Body of pancreas (tissue), 4 donors: ENCODE data around the gene OPRD1.

Experiments used
- POLR2A ChIP-seq, 3 donors: fragments of 450-650 bp; IDR thresholded peaks; one replicate each; pipeline ENCODE4 v1.6.1; 2016; ENCODE audit warnings: antibody characterized with exemption in 3 of 3, mild to moderate bottlenecking in 2 of 3
- TF ChIP-seq, protein P1 (sequence below), 7 experiments: fragments of 450-650 bp in 4 of 7; fragments of 200-600 bp in 3 of 7; sonication (generic) in 3 of 7; IDR thresholded peaks; one replicate each; pipeline ENCODE4 v1.5.1; 2016 to 2019; ENCODE audit warnings: antibody characterized with exemption in 7 of 7

DNA sequence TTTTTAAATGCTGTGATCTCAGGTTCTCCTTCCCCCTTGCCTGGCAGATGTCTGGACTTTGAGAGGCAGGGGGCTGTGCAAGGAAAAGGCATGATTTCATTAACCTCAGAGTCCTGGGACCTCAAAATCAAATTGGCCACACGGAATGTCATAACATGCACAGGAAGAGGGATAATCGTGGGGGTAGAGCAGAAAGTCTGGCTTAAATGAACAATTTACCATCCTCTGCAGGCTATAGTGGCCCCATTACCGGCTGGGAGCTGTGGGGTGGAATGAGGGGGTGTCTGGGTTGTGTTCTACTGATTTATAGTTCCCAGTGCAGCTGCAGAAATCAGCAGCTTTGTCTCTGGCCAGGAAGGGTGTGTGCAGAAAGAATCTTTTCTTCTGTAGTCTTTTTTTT is 10.8 kb downstream of the OPRD1 start:
- TF ChIP-seq, protein P1, sequence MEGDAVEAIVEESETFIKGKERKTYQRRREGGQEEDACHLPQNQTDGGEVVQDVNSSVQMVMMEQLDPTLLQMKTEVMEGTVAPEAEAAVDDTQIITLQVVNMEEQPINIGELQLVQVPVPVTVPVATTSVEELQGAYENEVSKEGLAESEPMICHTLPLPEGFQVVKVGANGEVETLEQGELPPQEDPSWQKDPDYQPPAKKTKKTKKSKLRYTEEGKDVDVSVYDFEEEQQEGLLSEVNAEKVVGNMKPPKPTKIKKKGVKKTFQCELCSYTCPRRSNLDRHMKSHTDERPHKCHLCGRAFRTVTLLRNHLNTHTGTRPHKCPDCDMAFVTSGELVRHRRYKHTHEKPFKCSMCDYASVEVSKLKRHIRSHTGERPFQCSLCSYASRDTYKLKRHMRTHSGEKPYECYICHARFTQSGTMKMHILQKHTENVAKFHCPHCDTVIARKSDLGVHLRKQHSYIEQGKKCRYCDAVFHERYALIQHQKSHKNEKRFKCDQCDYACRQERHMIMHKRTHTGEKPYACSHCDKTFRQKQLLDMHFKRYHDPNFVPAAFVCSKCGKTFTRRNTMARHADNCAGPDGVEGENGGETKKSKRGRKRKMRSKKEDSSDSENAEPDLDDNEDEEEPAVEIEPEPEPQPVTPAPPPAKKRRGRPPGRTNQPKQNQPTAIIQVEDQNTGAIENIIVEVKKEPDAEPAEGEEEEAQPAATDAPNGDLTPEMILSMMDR (IDR thresholded peaks at IDR 0.05) = no peak
- TF ChIP-seq POLR2A (IDR thresholded peaks at IDR 0.05) = no peak
